Stomach (tissue), 9 donors: Measurements from ENCODE around the gene TSC1. TPM values are rescaled to one million over a fixed set of nuclear protein-coding genes. Genes with fewer than 3 reads are reported as not detected.

Experiments
- DNase-seq, 2 donors: peaks; one replicate each; pipeline versions ENCODE4 v3.0.0 to v3.0.0-alpha.2; 2013 to 2019
- H3K27ac ChIP-seq, 5 donors: fragments of 200-600 bp in 4 of 5; sonication (generic) in 4 of 5; one replicate each; pipeline ENCODE4 v1.5.1; 2013 to 2019; ENCODE audit warnings: mild to moderate bottlenecking in 1 of 5, moderate library complexity in 1 of 5
- H3K27me3 ChIP-seq, 3 donors: fragments of 200-600 bp; sonication (generic); one replicate each; pipeline ENCODE4 v1.5.1; 2017 to 2019; ENCODE audit warnings: mixed run types in 1 of 3
- H3K36me3 ChIP-seq, 4 donors: fragments of 200-600 bp; sonication (generic); 1 replicate in 3 of 4; 2 replicates in 1 of 4; pipeline ENCODE4 v1.5.1; 2016 to 2019
- H3K4me1 ChIP-seq, 4 donors: fragments of 200-600 bp; sonication (generic); one replicate each; pipeline ENCODE4 v1.5.1; 2016 to 2019
- H3K4me3 ChIP-seq, 4 donors: fragments of 200-600 bp; sonication (generic) in 3 of 4; one replicate each; pipeline ENCODE4 v1.5.1; 2016 to 2019; ENCODE audit warnings: mild to moderate bottlenecking in 1 of 4
- H3K9me3 ChIP-seq, 4 donors: fragments of 200-600 bp; sonication (generic); one replicate each; pipeline ENCODE4 v1.5.1; 2016 to 2019
- EP300 ChIP-seq: sonication (generic); formaldehyde crosslinking; IDR thresholded peaks from one replicate; pipeline ENCODE4 v1.6.1; 2017; ENCODE audit warnings: antibody characterized with exemption
- POLR2A ChIP-seq, 4 donors: fragments of 450-650 bp; IDR thresholded peaks; one replicate each; pipeline ENCODE4 v1.6.1; 2016; ENCODE audit warnings: antibody characterized with exemption in 4 of 4, control low read depth in 2 of 4, mild to moderate bottlenecking in 1 of 4, moderate library complexity in 1 of 4
- POLR2AphosphoS5 ChIP-seq, 3 donors: sonication (generic); formaldehyde crosslinking; IDR thresholded peaks; one replicate each; pipeline ENCODE4 v1.6.1; 2016; ENCODE audit warnings: antibody characterized with exemption in 3 of 3
- WGBS, 5 donors: extraction: QIAGEN DNeasy Blood & Tissue Kit in 3 of 5; methylation state at CpG; one replicate each; pipeline versions ENCODE4 v1.1.5 to v1.1.7; 2013 to 2018; 5-methylcytosine and 5-hydroxymethylcytosine counted together
- intact Hi-C: fragments of 100-400 bp; cut with DNase I; formaldehyde crosslinking; loops from one replicate; pipeline ENCODE4 v1.15.1; 2023; ENCODE audit warnings: low total_unique reads
- polyA plus RNA-seq, 3 donors: library from polyadenylated mRNA; stranded (reverse); fragments of 200-250 nt; gene quantifications; one replicate each; pipeline ENCODE4 v1.2.3, GENCODE V29; 2013
- total RNA-seq, 5 donors: library from RNA; depleted of rRNA; stranded (reverse); fragments of >200 nt; gene quantifications; one replicate each; pipeline versions ENCODE4 v1.1.0 to v1.2.3, GENCODE V29; 2014 to 2016
- TF ChIP-seq, protein P1 (sequence below), 7 experiments: fragments of 450-650 bp in 4 of 7; fragments of 200-600 bp in 3 of 7; sonication (generic) in 3 of 7; IDR thresholded peaks; one replicate each; pipeline ENCODE4 v1.5.1; 2016 to 2019; ENCODE audit warnings: antibody characterized with exemption in 7 of 7, control low read depth in 2 of 7, mild to moderate bottlenecking in 1 of 7
- donor health status: healthy with polysubstance abuse.
- donor health status: Bipolar disorder and iron deficiency.
- donor health status: healthy.

Gene TSC1
- total and polyA plus RNA-seq, 8 donors: 6.7 to 120 (median 32.8) TPM

DNA sequence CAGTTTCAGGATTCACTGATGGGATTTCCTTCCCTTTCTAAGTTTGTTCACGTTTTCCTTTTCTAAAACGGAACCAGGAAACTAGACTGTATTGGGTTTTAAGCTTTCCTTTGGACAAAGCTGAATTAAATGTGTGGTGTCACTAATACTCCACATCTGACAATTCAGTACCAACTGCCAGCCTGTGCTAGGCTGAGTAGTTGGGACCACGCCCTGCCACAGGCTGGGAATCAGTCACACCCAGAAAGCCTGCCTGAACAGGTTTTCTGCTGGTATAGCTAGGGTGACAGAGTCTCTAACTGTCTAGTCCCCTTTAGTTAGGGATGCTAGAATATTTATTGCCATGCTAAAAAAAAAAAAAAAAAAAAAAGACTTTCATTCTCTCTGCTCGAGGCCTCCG is 50.1 kb downstream of the TSC1 start:
- intact Hi-C loops: no loop called here
- Histone ChIP-seq H3K36me3 (peaks cover 39 to 91% (median 79%) of the 10 kb centered on the region in 4 donors), H3K4me1 (peaks cover 0 to 16% (median 12%) of the 10 kb centered on the region in 4 donors), H3K27ac (no peak overlapping the region), H3K27me3 (no peaks in the 10 kb centered on the region), H3K4me3 (no peak overlapping the region), H3K9me3 (no peaks in the 10 kb centered on the region)
- TF ChIP-seq POLR2A (IDR thresholded peaks at IDR 0.05): no peak
- TF ChIP-seq, protein P1, sequence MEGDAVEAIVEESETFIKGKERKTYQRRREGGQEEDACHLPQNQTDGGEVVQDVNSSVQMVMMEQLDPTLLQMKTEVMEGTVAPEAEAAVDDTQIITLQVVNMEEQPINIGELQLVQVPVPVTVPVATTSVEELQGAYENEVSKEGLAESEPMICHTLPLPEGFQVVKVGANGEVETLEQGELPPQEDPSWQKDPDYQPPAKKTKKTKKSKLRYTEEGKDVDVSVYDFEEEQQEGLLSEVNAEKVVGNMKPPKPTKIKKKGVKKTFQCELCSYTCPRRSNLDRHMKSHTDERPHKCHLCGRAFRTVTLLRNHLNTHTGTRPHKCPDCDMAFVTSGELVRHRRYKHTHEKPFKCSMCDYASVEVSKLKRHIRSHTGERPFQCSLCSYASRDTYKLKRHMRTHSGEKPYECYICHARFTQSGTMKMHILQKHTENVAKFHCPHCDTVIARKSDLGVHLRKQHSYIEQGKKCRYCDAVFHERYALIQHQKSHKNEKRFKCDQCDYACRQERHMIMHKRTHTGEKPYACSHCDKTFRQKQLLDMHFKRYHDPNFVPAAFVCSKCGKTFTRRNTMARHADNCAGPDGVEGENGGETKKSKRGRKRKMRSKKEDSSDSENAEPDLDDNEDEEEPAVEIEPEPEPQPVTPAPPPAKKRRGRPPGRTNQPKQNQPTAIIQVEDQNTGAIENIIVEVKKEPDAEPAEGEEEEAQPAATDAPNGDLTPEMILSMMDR (IDR thresholded peaks at IDR 0.05): no peak
- TF ChIP-seq POLR2AphosphoS5 (IDR thresholded peaks at IDR 0.05): no peak
- TF ChIP-seq EP300: no peak
- peak; percentile 44 to 82 for DNase-seq
- WGBS, 5 donors: 49 to 69% (median 57%) methylated on average over 5 of the region's 5 CpGs

DNA sequence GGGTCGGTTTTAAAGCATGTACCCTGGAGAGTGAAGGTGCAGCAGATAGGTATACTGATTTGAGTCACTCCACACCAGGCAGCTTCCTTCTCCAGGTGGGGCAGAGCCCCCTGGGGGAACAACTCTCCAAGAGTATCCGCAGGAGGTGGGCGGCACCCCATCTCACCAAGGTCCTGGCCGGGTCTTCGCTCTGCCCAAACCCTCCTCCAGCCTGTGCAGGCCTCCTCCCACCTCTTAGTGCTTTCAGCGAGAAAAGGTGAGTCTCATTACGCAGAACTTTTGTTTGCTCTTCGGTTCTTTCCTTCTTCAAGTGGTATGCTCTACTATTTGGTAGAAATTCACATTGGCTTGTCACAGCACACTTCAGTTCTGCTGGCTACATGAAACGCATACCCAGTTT is 52.0 kb downstream of the TSC1 start:
- peaks cover 0 to 16% (median 12%) of the 10 kb centered on the region in 4 donors for H3K4me1 ChIP-seq
- no peaks in the 10 kb centered on the region for H3K27me3 ChIP-seq
- intact Hi-C loops: no loop called here
- TF ChIP-seq POLR2A (IDR thresholded peaks at IDR 0.05) (no peak), POLR2AphosphoS5 (IDR thresholded peaks at IDR 0.05) (no peak), EP300 (no peak)
- TF ChIP-seq, protein P1 (IDR thresholded peaks at IDR 0.05): no peak
- no peak overlapping the region for H3K27ac ChIP-seq
- H3K36me3 ChIP-seq: peaks cover 26 to 84% (median 69%) of the 10 kb centered on the region in 4 donors
- H3K9me3 ChIP-seq: no peaks in the 10 kb centered on the region
- no peak overlapping the region for H3K4me3 ChIP-seq
- 69 to 84% (median 79%) methylated on average over 9 of the region's 9 CpGs for WGBS, 5 donors
- DNase-seq: no peak

DNA sequence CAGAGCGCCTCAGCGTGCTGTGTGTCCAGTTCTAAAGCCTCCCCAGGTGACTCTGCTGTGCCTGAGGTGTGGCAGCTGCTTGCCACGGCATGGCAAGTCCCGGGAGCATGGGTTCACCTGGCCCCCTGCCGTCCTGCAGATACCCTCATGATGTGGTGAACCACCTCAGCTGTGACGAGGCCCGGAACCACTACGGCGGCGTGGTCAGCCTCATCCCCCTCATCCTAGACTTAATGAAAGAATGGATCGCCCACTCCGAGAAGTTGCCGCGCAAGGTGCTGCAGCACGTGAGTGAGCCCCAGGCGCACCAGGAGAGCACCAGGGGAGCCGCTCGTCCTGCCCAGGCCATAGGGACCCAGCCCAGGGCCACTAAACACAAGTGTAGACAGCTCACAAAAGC is 56.3 kb downstream of the TSC1 start:
- no peaks in the 10 kb centered on the region for H3K27me3 ChIP-seq
- H3K4me1 ChIP-seq: no peaks in the 10 kb centered on the region
- no peak overlapping the region for H3K27ac ChIP-seq
- intact Hi-C loops: no loop called here
- TF ChIP-seq, protein P1 (IDR thresholded peaks at IDR 0.05): no peak
- no peak for TF ChIP-seq EP300
- no peak for TF ChIP-seq POLR2A (IDR thresholded peaks at IDR 0.05)
- TF ChIP-seq POLR2AphosphoS5 (IDR thresholded peaks at IDR 0.05): no peak
- H3K9me3 ChIP-seq: no peaks in the 10 kb centered on the region
- 84 to 97% (median 94%) methylated on average over 8 to 18 of the region's 18 CpGs for WGBS, 5 donors
- H3K36me3 ChIP-seq: peaks cover 0 to 80% (median 42%) of the 10 kb centered on the region in 4 donors
- no peak overlapping the region for H3K4me3 ChIP-seq
- no peak for DNase-seq

DNA sequence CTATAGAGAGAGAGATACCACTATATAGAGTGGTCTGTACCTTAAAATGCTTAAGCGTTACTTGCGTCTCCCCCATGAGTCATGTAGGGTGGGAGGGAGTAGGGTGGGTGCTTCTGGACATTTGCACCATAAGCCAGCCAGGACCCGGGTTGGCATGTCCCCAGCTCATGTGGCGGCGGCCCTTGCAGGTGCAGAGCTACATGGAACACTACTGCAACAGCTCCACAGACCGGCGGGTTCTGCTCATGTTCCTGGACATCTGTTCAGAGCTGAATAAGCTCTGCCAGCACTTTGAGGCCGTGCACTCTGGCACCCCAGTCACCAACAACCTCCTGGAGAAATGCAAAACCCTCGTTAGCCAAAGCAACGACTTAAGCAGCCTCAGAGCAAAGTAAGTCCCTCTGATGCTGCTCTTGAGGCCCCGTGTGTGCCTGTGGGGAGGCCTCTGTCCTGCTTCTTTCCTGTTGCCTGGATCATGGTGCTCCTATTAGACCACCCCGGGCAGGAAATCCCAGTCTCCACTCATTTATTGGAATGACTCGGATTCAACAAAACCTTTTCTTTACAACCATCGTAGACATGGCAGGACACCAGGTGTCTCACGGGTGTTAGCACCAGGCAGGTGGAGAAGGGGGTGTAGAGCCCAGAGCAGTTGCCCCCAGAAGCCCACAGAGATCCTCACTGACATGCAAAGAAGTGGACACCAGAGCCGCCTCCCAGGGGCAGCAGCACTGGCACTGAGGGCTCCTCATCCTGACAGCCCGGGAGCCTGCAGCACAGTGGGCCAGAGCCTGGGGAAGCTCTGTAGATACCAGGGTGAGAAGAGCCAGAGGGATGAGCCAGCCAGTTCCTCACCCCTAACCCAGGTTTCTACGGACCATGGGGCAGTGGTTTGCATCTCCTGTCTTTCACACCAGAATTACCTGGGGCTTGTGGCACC is 57.0 kb downstream of the TSC1 start:
- Histone ChIP-seq H3K27ac (no peak overlapping the region), H3K27me3 (no peaks in the 10 kb centered on the region), H3K4me3 (no peak overlapping the region), H3K4me1 (no peaks in the 10 kb centered on the region), H3K36me3 (peaks cover 0 to 73% (median 35%) of the 10 kb centered on the region in 4 donors), H3K9me3 (no peaks in the 10 kb centered on the region)
- TF ChIP-seq EP300 (no peak), POLR2AphosphoS5 (IDR thresholded peaks at IDR 0.05) (no peak), POLR2A (IDR thresholded peaks at IDR 0.05) (no peak)
- TF ChIP-seq, protein P1 (IDR thresholded peaks at IDR 0.05): no peak
- WGBS, 5 donors: 88 to 96% (median 90%) methylated on average over 16 to 18 of the region's 18 CpGs
- no peak for DNase-seq
- intact Hi-C loops: no loop called here
